H9 (cell line): Measurements from ENCODE around the gene PKN1. TPM values are rescaled to one million over a fixed set of nuclear protein-coding genes. Genes with fewer than 3 reads are reported as not detected.

Experiments
- DNase-seq: peaks from one replicate; pipeline ENCODE4 v3.0.0-alpha.2; 2017
- H2AFZ ChIP-seq: one replicate; pipeline ENCODE4 v1.6.1; 2013; ENCODE audit warnings: mild to moderate bottlenecking, low read length, control low read depth, moderate library complexity
- H2AK5ac ChIP-seq: 2 replicates; pipeline ENCODE4 v1.6.1; 2013; ENCODE audit warnings: low read length, control low read depth, mixed read lengths; ENCODE audit not compliant: insufficient read length
- H2BK120ac ChIP-seq: one replicate; pipeline ENCODE4 v1.6.1; 2013; ENCODE audit warnings: low read depth, mild to moderate bottlenecking, low read length, control low read depth, inconsistent platforms; ENCODE audit not compliant: poor library complexity, severe bottlenecking
- H2BK12ac ChIP-seq: 2 replicates; pipeline ENCODE4 v1.6.1; 2013; ENCODE audit warnings: low read length, control low read depth, mixed read lengths, low read depth; ENCODE audit not compliant: insufficient read length
- H2BK15ac ChIP-seq: 2 replicates; pipeline ENCODE4 v1.6.1; 2013; ENCODE audit warnings: low read depth, low read length, control low read depth
- H2BK20ac ChIP-seq: one replicate; pipeline ENCODE4 v1.6.1; 2013; ENCODE audit warnings: low read depth, mild to moderate bottlenecking, low read length, control low read depth, inconsistent platforms; ENCODE audit not compliant: poor library complexity, severe bottlenecking
- H2BK5ac ChIP-seq: 2 replicates; pipeline ENCODE4 v1.6.1; 2013; ENCODE audit warnings: low read length, control low read depth, mixed read lengths; ENCODE audit not compliant: insufficient read length
- H3K14ac ChIP-seq: 2 replicates; pipeline ENCODE4 v1.6.1; 2013; ENCODE audit warnings: low read length, control low read depth; ENCODE audit not compliant: insufficient read depth
- H3K18ac ChIP-seq: 2 replicates; pipeline ENCODE4 v1.6.1; 2013; ENCODE audit warnings: low read depth, mild to moderate bottlenecking, mixed read lengths, low read length, control low read depth; ENCODE audit not compliant: insufficient read length
- H3K23ac ChIP-seq: 2 replicates; pipeline ENCODE4 v1.6.1; 2013; ENCODE audit warnings: low read length, control low read depth, mixed read lengths, low read depth; ENCODE audit not compliant: insufficient read length
- H3K23me2 ChIP-seq: 2 replicates; pipeline ENCODE4 v1.6.1; 2013; ENCODE audit warnings: low read depth, mild to moderate bottlenecking, mixed read lengths, low read length, control low read depth; ENCODE audit not compliant: insufficient read length, poor library complexity, severe bottlenecking
- H3K27ac ChIP-seq: 2 replicates; pipeline ENCODE4 v1.5.1; 2013; ENCODE audit warnings: low read length, control low read depth, mixed read lengths, low read depth; ENCODE audit not compliant: insufficient read length
- H3K27me3 ChIP-seq: 2 replicates; pipeline ENCODE4 v1.6.1; 2013; ENCODE audit warnings: low read length, control low read depth, inconsistent platforms; ENCODE audit not compliant: insufficient read depth
- H3K4ac ChIP-seq: 2 replicates; pipeline ENCODE4 v1.6.1; 2013; ENCODE audit warnings: low read depth, mild to moderate bottlenecking, control low read depth, inconsistent platforms, low read length, moderate library complexity
- H3K4me1 ChIP-seq: 2 replicates; pipeline ENCODE4 v1.6.1; 2013; ENCODE audit warnings: low read length, control low read depth, inconsistent platforms; ENCODE audit not compliant: insufficient read depth
- H3K4me2 ChIP-seq: 2 replicates; pipeline ENCODE4 v1.6.1; 2013; ENCODE audit warnings: low read length, control low read depth, mixed read lengths; ENCODE audit not compliant: insufficient read length, insufficient read depth
- H3K56ac ChIP-seq: 2 replicates; pipeline ENCODE4 v1.6.1; 2013; ENCODE audit warnings: low read depth, mild to moderate bottlenecking, mixed read lengths, low read length, control low read depth; ENCODE audit not compliant: insufficient read length
- H3K79me1 ChIP-seq: 2 replicates; pipeline ENCODE4 v1.6.1; 2013; ENCODE audit warnings: low read depth, mild to moderate bottlenecking, moderate library complexity, low read length, control low read depth, inconsistent platforms; ENCODE audit not compliant: insufficient read depth, poor library complexity, severe bottlenecking
- H3K79me2 ChIP-seq: 2 replicates; pipeline ENCODE4 v1.6.1; 2013; ENCODE audit warnings: low read length, control low read depth, inconsistent platforms; ENCODE audit not compliant: insufficient read depth
- H3K9ac ChIP-seq: 2 replicates; pipeline ENCODE4 v1.6.1; 2013; ENCODE audit warnings: low read length, control low read depth, mixed read lengths; ENCODE audit not compliant: insufficient read length; ENCODE audit errors: extremely low read depth
- H3K9me3 ChIP-seq: one replicate; pipeline ENCODE4 v1.6.1; 2013; ENCODE audit warnings: low read depth, low read length, inconsistent platforms; ENCODE audit not compliant: control insufficient read depth
- H3T11ph ChIP-seq: one replicate; pipeline ENCODE4 v1.6.1; 2013; ENCODE audit warnings: mild to moderate bottlenecking, low read length, control low read depth, inconsistent platforms
- H4K20me1 ChIP-seq: one replicate; pipeline ENCODE4 v1.6.1; 2013; ENCODE audit not compliant: control insufficient read depth, insufficient read length, insufficient read depth
- H4K5ac ChIP-seq: 2 replicates; pipeline ENCODE4 v1.6.1; 2013; ENCODE audit warnings: low read depth, mild to moderate bottlenecking, mixed read lengths, low read length, control low read depth; ENCODE audit not compliant: insufficient read length
- H4K8ac ChIP-seq: replicated peaks from 2 replicates; pipeline ENCODE4 v1.6.1; 2013; ENCODE audit warnings: low read length, control low read depth, mixed read lengths, low read depth; ENCODE audit not compliant: insufficient read length
- H4K91ac ChIP-seq: 2 replicates; pipeline ENCODE4 v1.6.1; 2013; ENCODE audit warnings: low read depth, mild to moderate bottlenecking, moderate library complexity, mixed read lengths, low read length, control low read depth; ENCODE audit not compliant: insufficient read length
- H3K27ac Mint-ChIP-seq, 3 experiments: 2 replicates in 2 of 3; 3 replicates in 1 of 3; pipeline ENCODE4 v1.8.0; 2020 to 2021; ENCODE audit warnings: mixed read lengths in 3 of 3, mild to moderate bottlenecking in 1 of 3, moderate library complexity in 1 of 3
- H3K27me3 Mint-ChIP-seq: 2 replicates; pipeline ENCODE4 v1.8.0; 2021; ENCODE audit warnings: low read depth, mild to moderate bottlenecking, moderate library complexity, mixed read lengths
- H3K36me3 Mint-ChIP-seq, 3 experiments: 2 replicates in 2 of 3; 3 replicates in 1 of 3; pipeline ENCODE4 v1.8.0; 2020 to 2021; ENCODE audit warnings: low read depth in 3 of 3, mixed read lengths in 3 of 3; ENCODE audit not compliant: insufficient read depth in 1 of 3
- H3K4me1 Mint-ChIP-seq, 2 experiments: 2 replicates each; pipeline ENCODE4 v1.8.0; 2020; ENCODE audit warnings: mixed read lengths in 2 of 2
- H3K4me3 Mint-ChIP-seq, 2 experiments: 2 replicates in 1 of 2; 3 replicates in 1 of 2; pipeline ENCODE4 v1.8.0; 2020 to 2021; ENCODE audit warnings: mild to moderate bottlenecking in 2 of 2, mixed read lengths in 2 of 2, moderate library complexity in 1 of 2
- H3K9me3 Mint-ChIP-seq, 2 experiments: 2 replicates in 1 of 2; 3 replicates in 1 of 2; pipeline ENCODE4 v1.8.0; 2020; ENCODE audit warnings: mild to moderate bottlenecking in 2 of 2, mixed read lengths in 2 of 2, moderate library complexity in 1 of 2
- CTCF ChIP-seq: fragments of 200-600 bp; sonication (generic); conservative IDR thresholded peaks from 3 replicates; pipeline ENCODE4 v1.8.0; 2021; ENCODE audit warnings: antibody characterized with exemption, mild to moderate bottlenecking
- WGBS: extraction: QIAGEN DNeasy Blood & Tissue Kit; methylation state at CpG from one replicate; pipeline ENCODE4 v1.1.7; 2013; ENCODE audit warnings: missing lambda C conversion rate, low lambda C conversion rate, mixed read lengths; ENCODE audit not compliant: insufficient read length; ENCODE audit errors: extremely low coverage; 5-methylcytosine and 5-hydroxymethylcytosine counted together
- total RNA-seq: library from RNA; stranded (reverse); gene quantifications from 2 replicates; pipeline ENCODE4 v1.2.1, GENCODE V29; 2021

The PKN1 gene
- total RNA-seq, 1 experiment from 2014 or later = 159 TPM

GRCh38 chr19:14400951-14401431, 32.1 kb upstream of the PKN1 start:
- no CpG with 5 or more reads among the region's 11 CpGs for WGBS
- no peak overlapping the region for H2BK120ac ChIP-seq
- no peaks in the 10 kb centered on the region for H3K23me2 ChIP-seq
- H4K8ac ChIP-seq = no peak overlapping the region
- H3K14ac ChIP-seq = no peak overlapping the region
- no peak overlapping the region for H3K27ac Mint-ChIP-seq
- H3K4me3 Mint-ChIP-seq = no peak overlapping the region
- no peak overlapping the region for H3K4me2 ChIP-seq
- peaks cover 5% of the 10 kb centered on the region for H3K27me3 Mint-ChIP-seq
- H3K4me1 ChIP-seq = no peaks in the 10 kb centered on the region
- H2BK20ac ChIP-seq = no peak overlapping the region
- no peak overlapping the region for H3T11ph ChIP-seq
- H3K56ac ChIP-seq = no peak overlapping the region
- H4K5ac ChIP-seq = no peak overlapping the region
- H2AFZ ChIP-seq = no peak overlapping the region
- DNase-seq = no peak
- H3K79me1 ChIP-seq = no peaks in the 10 kb centered on the region
- H3K4ac ChIP-seq = no peak overlapping the region
- no peak for TF ChIP-seq CTCF
- no peaks in the 10 kb centered on the region for H3K9me3 Mint-ChIP-seq
- no peak overlapping the region for H2BK15ac ChIP-seq
- H2AK5ac ChIP-seq = no peak overlapping the region
- H4K20me1 ChIP-seq = no peaks in the 10 kb centered on the region
- no peak overlapping the region for H3K9ac ChIP-seq
- no peak overlapping the region for H3K27ac ChIP-seq
- no peaks in the 10 kb centered on the region for H3K79me2 ChIP-seq
- no peak overlapping the region for H3K23ac ChIP-seq
- peaks cover 0 to 2% (median 0%) of the 10 kb centered on the region in 3 experiments; a peak in 2 of 7 replicates for H3K36me3 Mint-ChIP-seq
- peaks cover 4 to 7% of the 10 kb centered on the region in 2 experiments for H3K4me1 Mint-ChIP-seq
- H3K27me3 ChIP-seq = no peaks in the 10 kb centered on the region
- H3K18ac ChIP-seq = no peak overlapping the region
- H2BK5ac ChIP-seq = no peak overlapping the region
- H3K9me3 ChIP-seq = no peaks in the 10 kb centered on the region
- H2BK12ac ChIP-seq = no peak overlapping the region
- no peak overlapping the region for H4K91ac ChIP-seq
